HG03159 (cell line): ENCODE results near the gene SFMBT2.
"Not testable (repeated sequence)": the region's sequence is repeated elsewhere in the genome, so short reads cannot be mapped to it uniquely, and the experiment has no call there.

ENCODE experiments used
- ATAC-seq: cut with Tn5 transposase; IDR thresholded peaks from one replicate; pipeline ENCODE4 v1.9.1; 2021; ENCODE audit warnings: mild to moderate bottlenecking, moderate library complexity; ENCODE audit not compliant: unreplicated experiment

The SFMBT2 gene

DNA sequence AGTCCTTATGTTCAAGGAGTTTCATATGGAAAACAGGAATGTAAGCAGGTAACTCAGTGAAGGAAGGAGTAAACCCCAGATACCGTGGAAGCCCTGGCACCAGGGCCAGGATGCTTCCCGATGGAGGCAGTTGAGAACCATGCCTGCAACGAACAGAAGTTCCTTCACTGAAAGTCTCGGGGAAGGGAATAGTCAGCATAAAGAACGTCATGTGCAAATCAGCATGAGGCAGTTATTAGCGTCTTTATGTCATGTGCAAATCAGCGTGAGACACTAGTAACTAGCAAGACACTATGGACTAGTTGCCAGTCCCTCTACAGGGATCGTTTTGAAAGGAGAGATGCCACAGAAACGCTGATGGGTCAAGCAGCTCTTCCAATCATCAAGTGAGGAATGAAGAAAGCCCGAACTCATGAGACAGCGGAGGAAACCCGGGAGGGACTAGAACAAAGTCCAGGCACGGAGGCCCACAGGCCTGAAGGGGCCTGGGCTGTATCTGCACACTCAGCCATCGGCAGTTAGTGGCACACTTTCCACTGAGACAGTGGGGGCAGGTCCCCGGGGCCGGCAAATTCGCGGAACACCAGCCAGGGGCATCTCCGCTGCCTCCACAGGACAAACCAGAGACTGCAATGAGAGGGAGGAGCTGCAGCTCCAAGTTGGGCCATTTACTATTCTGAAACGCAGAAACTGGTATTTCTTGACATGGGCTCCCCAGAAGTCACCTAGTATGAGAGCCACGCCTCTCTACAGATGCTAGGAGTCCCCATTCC lies 109.6 kb downstream of the SFMBT2 start:
- ATAC-seq, result no peak

DNA sequence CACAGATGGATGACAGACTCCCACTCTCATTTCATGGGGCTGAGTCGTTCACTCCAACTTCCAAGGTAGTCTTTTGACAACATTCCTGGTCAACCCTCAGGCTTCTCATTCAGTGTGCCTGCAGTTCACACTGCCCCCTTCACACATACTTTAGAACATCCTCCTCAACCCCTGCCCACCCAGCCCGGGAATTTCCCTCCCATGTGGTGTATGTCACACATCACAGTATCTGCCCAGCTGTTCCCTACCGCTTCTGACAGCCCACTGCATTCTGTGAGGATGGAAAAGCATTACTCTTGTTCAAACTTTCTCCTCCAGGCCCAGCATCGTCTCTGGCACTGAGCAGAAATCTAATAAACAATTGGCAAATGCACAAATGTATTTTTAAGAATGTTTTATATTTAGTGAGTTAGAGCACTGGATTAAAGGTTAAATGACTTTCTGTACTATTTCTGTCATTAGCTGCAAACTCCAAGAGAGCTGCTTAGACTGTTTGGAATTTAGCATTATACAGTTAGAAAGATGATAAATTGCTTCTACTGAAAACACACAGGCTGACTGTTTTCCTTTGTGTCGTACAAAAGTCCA lies 110.4 kb downstream of the SFMBT2 start:
- no peak for ATAC-seq

DNA sequence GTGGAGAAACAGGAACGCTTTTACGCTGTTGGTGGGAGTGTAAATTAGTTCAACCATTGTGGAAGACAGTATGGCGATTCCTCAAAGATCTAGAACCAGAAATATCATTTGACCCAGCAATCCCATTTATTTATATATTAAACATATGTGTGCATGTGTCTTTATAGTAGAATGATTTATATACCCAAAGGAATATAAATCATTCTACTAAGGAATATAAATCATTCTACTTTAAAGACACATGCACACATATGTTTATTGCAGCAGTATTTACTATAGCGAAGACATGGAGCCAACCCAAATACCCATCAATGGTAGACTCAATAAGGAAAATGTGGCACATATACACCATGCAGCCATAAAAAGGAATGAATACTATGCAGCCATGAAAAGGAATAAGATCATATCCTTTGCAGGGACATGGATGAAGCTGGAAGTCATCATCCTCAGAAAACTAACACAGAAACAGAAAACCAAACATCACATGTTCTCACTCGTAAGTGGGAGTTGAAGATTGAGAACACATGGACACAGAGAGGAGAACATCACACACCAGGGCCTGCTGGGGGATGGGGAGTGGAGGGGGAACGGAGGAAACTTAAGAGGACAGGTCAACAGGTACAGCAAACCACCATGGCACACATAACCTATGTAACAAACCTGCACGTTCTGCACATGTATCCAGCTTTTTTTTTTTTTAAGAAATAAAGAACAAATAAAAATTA lies 111.1 kb downstream of the SFMBT2 start:
- ATAC-seq, result not testable (repeated sequence)

DNA sequence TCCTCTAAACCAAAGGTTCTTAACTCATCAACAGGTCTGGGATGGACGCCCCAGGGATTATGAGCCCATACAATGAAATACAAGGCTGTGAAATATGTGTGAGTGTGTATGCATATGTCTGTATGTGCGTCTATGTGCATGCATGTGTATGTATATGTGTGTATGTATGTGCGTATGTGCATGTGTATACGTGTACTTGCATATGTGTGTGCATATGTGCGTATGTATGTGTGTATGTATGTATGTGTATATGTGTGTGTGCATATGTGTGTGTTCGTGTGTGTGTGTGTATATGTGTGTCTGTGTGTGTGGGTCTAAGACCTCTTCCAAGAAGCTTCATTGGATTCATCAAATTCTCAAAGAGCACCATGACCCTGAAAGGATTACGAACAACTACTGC lies 112.3 kb downstream of the SFMBT2 start:
- no peak for ATAC-seq

DNA sequence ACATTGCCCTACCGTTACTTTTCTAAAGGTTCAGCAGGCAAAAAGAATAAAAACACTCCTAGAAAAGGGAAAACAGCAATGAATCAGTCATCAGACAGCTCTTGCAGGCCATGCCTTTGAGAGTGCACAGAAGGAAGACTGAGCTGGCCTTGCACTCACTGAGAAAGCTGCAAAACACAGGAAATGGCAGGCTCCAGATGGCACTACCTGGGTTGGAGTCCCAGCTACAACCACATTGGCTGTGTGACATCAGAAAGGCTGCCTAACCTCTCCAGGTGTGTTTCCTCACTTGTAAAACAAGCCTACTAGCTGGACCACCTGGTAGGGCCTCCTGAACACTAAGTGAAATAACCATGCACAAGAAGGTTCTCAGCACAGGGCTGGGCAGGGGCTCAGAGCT lies 113.7 kb downstream of the SFMBT2 start:
- ATAC-seq, result no peak

DNA sequence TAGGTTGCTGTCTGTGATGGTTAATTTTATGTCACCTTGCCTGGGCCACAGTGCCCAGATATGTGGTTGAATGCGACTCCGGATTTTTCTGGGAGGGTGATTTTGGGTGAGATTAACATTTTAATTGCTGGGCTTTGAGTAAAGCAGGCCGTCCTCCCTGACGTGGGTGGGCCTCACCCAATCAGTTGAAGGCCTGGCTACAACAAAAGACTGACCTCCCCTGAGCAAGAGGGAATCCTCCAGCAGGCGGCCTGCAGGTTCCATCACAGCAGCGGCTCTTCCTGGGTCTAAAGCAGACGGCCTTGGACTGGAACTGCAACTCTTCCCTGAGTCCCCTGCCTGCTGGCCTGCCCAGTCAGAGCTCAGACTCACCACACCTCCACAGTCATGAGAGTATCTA lies 114.2 kb downstream of the SFMBT2 start:
- no peak for ATAC-seq

DNA sequence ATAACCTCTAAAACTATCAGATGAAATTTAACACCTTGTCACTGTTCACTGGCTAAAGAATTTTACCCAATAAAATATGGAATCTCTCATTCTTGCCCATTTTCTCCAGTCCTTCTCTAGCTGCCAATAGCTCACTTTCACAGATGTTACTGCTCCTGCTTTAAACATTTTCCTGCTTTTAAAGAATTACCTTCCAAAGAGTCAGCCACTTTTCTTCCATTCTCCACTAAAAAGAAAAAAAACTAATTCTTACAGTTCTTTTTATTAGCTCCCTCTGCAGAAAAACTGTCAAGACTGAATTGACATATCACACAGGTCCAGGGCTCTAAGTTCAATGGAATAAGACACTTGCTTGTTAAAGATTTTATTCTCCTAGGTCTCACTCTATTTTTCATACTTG lies 114.8 kb downstream of the SFMBT2 start:
- no peak for ATAC-seq

DNA sequence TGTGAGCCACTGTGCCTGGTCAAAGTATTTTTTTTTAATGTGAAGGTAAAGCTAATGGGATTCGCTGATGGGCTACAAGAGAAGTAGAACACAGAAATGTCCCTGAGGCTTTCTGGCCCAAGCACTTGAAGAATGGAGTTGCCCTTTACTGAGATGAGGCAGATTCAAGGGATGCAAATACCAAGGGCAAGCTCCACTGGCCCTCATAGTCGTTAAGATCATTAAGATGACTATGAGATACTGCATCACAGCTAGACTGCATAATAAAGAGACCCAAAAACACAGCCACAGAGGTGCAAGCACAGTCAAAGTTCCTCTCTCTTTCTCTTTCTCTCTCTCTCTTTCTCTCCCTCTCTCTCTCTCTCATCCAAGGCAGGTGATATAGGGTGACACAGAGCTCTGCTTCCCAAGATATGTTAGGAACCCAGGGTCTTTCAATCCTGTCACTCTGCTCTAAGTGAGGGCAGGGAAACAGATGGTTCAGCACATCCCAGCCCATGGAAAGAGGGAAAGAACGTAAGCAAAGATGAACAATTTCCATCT lies 117.4 kb downstream of the SFMBT2 start:
- ATAC-seq, result no peak

DNA sequence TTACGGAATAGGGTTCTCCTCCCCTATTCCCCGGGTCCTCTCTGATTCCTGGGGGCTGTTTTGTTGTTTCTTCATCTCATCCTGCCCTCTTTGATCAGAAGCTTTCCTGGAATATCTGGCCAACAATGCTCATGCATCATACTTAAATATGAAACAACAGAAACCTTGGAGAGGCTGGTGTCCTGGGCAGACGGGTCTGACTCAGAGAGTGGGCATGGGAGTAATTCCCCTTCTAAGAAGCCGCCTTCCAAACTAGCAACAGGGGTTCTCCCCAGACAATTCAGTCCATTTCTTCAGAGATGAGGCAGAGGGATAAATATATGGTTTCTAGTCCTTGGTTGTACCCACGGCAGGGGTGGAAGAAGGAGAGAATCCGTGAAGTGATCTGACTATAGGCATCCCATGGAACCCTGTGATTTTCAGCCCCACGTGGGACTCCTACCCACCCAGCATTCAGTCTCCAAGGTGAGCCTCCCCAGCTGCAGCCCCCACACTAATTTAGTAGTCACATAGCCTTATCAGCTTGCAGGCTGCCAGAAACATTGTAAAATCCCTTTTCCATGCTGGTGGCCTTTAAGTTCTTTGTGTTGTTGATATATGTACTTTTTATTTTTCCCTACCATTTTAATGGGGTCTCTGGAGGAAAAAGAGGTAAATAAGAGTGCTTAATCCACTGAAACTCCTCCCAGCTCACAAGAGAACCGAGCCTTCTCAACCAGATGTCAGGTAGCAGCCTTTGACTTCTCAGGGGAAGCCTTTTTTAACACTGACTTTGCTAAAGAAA lies 119.2 kb downstream of the SFMBT2 start:
- no peak for ATAC-seq

DNA sequence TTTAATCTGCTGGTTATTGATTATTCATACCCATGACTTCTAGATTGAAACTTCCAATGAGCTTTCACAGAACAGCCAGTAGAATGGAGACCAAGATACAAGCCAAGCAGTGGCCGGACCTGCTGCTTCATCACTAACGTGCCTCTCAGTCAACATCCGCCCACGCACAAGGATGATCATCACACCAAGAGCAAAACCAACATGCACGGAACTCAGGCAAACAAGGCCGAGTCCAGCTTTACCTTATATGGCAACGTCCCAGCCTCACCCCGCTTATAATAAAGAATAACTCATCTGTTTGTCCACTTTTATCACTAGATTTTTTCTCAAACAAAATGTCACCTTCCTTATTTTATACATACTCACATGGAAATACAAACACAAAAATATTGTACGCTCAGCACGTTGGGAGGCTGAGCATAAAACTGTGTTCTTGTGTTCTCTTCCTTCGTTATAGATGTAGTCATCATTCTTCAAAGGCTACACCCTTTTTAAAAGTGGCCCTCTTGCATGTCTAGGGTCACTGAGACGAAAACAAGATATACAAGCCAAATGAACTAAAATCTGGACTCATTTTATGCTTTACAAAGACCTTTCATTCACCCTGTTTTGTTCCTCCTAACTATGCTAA lies 122.7 kb downstream of the SFMBT2 start:
- no peak for ATAC-seq

DNA sequence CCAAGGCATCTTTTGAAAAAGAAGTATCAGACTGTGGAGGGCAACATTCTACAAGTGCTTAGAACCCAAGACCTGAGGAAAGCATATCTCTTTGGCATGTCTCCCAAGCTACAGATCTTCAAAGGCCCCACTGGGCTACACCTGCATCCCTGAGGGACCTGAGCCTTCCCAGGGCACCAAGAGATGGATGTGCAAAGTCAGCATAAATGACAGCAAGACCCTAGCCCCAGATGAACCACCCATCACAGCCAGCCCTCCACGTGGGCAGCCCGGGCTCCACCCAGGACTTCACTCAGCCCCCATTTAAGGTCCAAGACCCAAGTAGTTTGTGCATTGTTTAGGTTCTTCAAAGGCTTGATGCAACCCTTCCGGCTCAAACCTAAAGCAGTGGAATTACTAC lies 123.5 kb downstream of the SFMBT2 start:
- ATAC-seq, result no peak

DNA sequence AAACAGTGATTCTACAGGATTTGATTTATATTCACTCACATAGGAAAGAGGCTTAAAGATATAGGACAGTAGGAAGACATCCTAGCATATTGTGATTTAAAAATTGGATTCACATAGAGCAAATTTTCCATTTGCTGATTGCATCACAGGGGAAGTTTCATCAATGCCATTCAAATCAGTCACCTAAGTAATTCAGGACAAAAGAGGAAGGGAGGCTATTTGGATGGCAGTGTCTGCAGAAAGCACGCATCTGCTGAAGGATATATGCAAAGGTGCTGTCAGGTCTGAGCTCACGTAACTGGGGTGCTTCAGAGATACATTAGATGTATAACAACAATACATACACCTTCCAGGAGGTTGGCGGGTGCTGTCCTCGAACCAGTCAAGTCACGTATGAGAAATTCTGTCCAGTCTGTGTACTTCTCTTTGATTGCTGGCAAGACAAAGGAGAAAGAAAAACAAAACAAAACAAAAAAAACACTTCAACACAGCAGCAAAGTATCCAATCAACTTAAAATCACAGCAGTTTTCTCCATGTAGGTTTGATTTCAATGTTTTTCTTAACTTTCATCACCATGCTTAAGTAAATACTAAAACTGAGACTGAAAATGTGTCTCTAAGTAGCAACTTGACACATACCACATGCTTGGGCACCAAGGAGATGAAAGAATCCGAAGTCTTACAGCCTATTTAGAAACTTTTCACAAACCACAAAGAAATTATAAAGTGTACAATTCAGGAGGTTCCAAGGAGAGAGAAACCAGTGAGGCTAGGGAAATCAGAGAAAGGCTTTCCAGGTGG lies 125.1 kb downstream of the SFMBT2 start:
- ATAC-seq, result no peak

DNA sequence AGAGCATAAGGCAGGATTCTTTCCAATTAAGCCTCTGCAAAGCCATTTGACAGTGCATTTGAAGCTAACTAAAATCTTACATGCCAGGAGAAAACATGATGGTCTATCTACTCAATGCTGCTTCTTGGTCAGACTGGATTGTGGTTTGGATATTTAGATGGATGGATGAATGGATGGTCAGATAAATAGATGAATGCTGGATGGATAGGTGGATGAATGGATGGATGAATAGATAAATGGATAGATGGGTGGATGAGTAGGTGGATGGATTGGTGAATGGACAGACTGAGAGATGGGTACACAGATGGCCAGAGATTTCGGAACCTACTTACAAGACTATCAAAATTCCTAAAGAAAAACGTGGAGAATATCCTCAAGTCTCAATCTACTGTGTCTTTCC lies 127.6 kb downstream of the SFMBT2 start:
- ATAC-seq, result no peak

DNA sequence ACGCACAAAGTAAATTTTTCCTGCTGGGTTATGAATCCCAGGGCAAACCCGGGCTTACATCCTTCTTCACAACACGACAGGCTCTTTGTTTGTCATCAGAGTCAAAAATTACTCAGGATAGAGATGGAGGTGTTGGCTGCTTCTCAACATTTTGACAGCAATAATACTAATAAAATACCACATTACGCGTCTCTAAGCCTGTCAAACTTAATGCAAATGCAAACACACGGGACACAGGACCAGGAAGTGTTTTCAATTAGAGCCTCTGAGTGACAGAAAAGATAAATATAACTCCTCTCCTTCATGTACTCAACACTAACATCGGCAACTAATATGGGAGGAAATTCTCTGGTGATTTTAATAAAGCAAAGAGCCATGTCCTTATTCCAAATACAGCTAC lies 128.4 kb downstream of the SFMBT2 start:
- ATAC-seq, result no peak

DNA sequence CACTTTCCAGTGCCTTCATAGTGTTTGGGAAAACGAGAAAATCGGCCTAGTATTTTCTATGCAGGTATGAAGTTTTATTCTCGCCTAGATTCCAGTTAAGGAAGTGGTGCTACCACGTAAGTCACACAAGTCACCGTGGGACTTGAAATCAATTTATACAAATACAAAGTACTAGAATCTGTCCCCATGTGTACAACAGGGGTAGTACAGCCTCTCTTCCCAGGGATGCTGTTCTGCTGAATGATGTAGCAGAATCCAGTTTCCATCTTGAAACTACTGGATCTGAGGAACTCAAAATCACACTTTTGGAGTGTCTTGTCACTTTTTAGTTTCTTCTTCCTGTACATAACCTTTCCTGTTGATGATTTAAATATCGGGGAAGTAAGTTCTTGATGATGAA lies 129.4 kb downstream of the SFMBT2 start:
- no peak for ATAC-seq

DNA sequence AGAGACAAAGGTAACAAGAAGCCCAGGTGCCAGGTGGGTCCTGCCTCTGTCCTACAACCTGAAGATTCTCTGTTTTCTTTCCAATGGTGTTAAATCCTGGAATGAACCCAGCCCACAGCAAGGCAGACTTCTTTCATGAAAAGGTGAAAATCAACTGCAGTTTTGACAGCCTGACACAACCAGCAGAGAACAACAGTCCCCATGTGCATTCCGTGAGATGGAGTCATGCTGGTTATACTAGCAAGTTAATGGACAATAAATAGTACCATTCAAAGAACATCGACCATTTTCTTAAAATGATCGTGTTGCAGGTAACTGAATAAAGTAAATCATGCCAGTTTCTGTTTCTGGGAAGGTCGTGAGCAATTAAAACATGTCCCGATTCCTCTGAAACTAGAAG lies 131.5 kb downstream of the SFMBT2 start:
- no peak for ATAC-seq

DNA sequence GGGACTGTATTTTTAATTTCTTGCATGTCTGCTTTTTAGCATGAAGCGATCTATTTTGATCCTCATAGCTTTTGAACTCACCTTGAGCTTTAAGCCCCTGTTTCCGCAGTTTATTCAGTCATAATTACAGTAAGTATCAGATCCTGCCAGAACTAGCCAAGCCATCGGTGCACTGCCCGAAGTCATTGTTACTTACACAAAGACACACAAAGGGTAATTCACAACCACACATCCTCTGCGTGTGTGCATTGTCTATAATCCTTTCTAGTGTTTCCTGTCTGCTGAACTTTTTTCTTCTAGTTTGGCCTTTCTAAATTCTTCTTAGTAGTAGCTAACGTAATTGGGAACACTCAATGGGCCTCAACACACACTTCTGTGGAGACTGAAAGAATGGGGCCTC lies 133.0 kb downstream of the SFMBT2 start:
- ATAC-seq, result no peak

DNA sequence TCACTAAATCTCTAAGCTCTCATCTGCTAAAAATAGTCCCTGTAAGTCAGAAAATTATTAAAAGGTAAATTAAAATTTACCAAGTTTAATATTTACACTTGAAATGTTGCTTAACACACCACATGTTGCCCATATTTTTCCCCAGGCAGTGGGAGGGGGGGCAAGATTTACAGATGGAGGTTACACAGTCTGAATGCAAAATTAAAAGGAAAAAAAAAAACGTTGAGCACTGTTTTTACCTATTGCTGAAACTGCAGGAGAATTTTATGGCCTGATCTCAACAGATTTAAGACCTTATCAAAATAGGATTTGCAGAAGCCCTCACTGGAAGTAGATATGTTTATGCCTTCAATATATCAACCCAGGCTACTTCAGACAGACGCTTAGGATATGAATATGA lies 133.4 kb downstream of the SFMBT2 start:
- ATAC-seq, result no peak

DNA sequence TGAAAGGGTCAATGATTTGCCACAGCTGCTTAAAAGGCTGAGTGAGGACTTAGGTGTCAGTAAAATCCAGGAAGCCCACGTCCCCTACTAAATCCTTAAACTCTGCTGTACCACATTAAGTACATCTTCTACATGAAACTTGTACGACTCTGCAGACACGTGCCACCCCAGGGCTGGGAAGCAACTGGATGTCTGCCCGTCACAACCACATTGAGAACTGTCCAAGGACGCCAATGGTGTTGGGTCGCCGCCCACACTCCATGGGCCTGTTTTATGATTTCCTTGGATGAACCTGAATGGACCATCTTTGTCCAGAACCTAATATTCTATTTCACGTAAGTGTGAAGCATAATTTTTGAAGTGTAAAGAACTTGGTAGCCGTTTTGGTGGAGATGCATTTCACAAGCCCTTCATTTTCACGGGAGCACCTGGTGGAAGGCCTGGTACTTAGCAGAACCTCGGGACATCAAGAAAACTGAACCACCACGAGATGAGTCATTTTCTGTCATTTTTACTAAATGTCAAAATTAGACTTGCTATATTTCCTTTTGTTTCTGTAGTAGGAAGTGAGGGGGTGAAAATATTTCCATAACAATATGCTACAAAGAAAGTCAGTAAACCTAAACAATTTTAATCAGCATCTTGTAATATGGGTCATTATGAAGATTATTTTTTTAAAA lies 134.9 kb downstream of the SFMBT2 start:
- no peak for ATAC-seq
